Measurements from ENCODE around the gene GABBR2. TPM values are rescaled to one million over a fixed set of nuclear protein-coding genes. Genes with fewer than 3 reads are reported as not detected.

The GABBR2 gene
- total RNA-seq, 2 donors from 2014 or later: not detected

DNA sequence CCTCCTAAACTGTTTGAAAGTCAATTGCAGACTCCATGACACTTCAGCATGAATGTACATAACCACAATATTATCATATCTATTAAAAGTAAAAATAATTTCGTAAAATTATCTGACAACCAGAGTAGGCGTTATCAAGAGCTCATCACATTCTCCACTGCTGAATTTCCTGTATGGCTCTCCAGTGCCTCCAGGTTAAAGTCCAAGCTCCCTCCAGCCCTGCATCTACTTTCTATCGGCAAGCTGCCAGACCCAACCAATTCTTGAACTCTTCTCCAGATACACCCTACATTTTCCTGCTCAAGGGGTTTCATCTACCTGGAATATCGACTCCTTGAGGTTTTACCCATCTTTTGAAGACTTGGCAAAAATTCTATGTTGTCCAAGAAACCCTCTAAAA is 378.8 kb downstream of the GABBR2 start:
- no peaks in the 10 kb centered on the region for H3K36me3 Mint-ChIP-seq
- H3K27ac Mint-ChIP-seq: no peak overlapping the region
- no peaks in the 10 kb centered on the region for H3K9me3 Mint-ChIP-seq
- ATAC-seq (no peak), DNase-seq (ENCODE audit: low spot score in 2 of 2) (no peak)

- H3K36me3 Mint-ChIP-seq: no peaks in the 10 kb centered on the region
- no peak for ATAC-seq
These were observed 379.5 kb downstream of the GABBR2 start for GRCh38 chr9:98329281-98329680.

GRCh38 chr9:98328770-98329169 is 380.0 kb downstream of the GABBR2 start:
- Mint-ChIP-seq H3K36me3 (no peaks in the 10 kb centered on the region), H3K27ac (no peak overlapping the region), H3K9me3 (no peaks in the 10 kb centered on the region)
- no peak for ATAC-seq
- DNase-seq (ENCODE audit: low spot score in 2 of 2): no peak

More at GRCh38 chr9:98329281-98329680, 379.5 kb downstream of the GABBR2 start:
- no peaks in the 10 kb centered on the region for H3K9me3 Mint-ChIP-seq
- no peak overlapping the region for H3K27ac Mint-ChIP-seq
- no peak for DNase-seq (ENCODE audit: low spot score in 2 of 2)

DNA sequence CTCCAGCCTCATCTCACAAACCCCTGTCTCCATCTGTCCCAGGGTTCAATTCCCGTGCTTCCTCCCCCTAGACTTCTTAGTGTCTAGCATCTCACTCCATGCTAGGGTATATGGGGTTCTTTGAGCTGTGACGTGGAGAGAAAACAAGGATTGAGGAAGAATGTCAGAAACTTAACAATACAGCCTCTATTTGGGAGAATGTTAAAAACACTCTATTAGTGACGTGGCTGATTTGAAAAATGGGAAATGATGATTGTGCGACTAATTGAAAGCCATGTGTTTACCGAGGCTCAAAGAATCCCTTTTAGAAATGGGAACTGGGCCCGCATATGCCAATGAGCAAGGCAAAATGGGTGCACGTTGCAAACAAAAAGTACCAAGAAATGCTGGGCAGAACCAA is 380.6 kb downstream of the GABBR2 start:
- ATAC-seq (no peak), DNase-seq (ENCODE audit: low spot score in 2 of 2) (no peak)
- no peaks in the 10 kb centered on the region for H3K36me3 Mint-ChIP-seq
- H3K9me3 Mint-ChIP-seq: no peaks in the 10 kb centered on the region
- H3K27ac Mint-ChIP-seq: no peak overlapping the region

DNA sequence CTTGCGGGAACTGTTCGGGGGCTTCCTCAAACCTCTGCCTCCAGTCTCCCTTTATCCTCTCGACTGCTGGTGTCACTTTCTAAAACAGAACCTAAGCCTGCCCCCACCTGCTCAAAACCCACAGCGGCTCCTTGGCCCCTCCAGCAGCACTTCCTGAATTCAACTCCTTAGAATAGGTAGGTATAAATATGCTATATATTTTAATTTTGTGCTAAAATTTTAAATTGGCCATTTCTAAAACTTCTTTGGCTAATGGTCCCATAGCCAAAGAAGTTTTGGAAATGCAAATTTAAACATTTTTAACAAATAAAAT is 381.5 kb downstream of the GABBR2 start:
- H3K27ac Mint-ChIP-seq: no peak overlapping the region
- no peaks in the 10 kb centered on the region for H3K9me3 Mint-ChIP-seq
- H3K36me3 Mint-ChIP-seq: no peaks in the 10 kb centered on the region
- ATAC-seq (no peak), DNase-seq (ENCODE audit: low spot score in 2 of 2) (no peak)

GRCh38 chr9:98326459-98327248 is 382.1 kb downstream of the GABBR2 start:
- Mint-ChIP-seq H3K27ac (no peak overlapping the region), H3K36me3 (no peaks in the 10 kb centered on the region), H3K9me3 (no peaks in the 10 kb centered on the region)
- ATAC-seq (no peak), DNase-seq (ENCODE audit: low spot score in 2 of 2) (no peak)

- no peaks in the 10 kb centered on the region for H3K36me3 Mint-ChIP-seq
These were observed 383.9 kb downstream of the GABBR2 start for GRCh38 chr9:98324801-98325200.

GRCh38 chr9:98323831-98324135 is 385.0 kb downstream of the GABBR2 start:
- no peaks in the 10 kb centered on the region for H3K36me3 Mint-ChIP-seq

More at GRCh38 chr9:98324801-98325200, 383.9 kb downstream of the GABBR2 start:
- ATAC-seq (no peak), DNase-seq (ENCODE audit: low spot score in 2 of 2) (no peak)
- no peaks in the 10 kb centered on the region for H3K9me3 Mint-ChIP-seq
- H3K27ac Mint-ChIP-seq: no peak overlapping the region

DNA sequence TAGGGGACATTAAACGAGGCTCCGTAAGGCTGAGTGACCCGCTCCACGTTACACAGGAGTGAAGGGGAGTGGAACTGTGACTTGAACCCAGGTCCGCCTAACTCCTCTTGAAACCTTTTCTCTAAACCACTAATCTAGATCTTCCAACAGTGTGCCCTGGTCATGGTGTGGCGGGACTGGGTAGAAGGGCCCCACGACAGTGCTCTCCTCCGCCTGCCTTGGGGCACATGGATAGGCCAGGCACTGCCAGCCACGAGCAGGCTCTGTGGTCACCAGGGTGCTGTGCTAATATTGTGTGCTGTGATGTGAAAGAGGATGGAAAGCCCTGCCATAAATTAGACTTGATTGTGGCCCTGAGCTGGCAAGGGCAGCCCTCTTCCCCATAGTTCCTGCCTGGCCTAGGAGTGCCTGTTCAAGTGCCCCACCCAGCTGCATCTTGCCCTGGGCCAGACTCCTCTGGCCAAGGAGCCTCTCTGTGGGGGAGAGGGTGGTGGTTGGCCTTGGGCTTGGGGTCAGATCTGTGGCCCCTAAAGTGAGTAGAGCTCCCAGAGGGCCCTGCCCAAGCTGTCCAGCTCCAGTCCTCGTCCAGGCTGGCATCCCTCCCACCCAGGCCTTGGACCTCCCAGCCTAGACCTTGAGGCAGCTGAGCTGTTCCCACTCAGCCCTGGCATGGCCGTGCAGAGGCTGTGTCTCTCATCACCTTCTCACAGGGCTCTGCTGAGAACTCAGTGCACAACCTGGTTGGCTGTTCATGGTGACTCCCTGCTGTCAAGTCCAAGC is 385.5 kb downstream of the GABBR2 start:
- H3K36me3 Mint-ChIP-seq: no peaks in the 10 kb centered on the region
- peak overlapping the region in 1 of 2 donors; percentile 4 for H3K27ac Mint-ChIP-seq
- DNase-seq (ENCODE audit: low spot score in 2 of 2) (no peak), ATAC-seq (no peak)
- H3K9me3 Mint-ChIP-seq: no peaks in the 10 kb centered on the region

More at GRCh38 chr9:98323831-98324135, 385.0 kb downstream of the GABBR2 start:
- DNase-seq (ENCODE audit: low spot score in 2 of 2) (no peak), ATAC-seq (no peak)
- Mint-ChIP-seq H3K9me3 (no peaks in the 10 kb centered on the region), H3K27ac (no peak overlapping the region)

DNA sequence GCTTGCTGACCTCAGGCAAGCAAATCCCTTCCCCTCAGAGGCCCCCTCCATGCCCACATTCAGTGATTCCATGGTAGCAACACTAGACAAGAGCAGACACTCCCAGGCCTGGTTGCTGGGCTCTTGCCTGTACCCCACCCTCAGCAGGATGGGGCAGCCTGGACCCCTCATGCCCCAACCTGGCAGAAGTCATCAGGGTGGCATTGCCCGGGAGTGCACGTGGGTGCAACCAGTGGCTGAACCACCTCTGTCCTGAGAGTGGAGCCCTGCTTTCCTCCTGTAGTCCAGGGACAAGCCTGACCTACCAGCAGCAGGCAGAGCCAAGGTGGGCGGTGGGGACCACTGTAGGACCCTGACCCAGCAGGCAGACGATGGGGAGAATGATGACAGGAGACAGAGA is 387.5 kb downstream of the GABBR2 start:
- no peak for ATAC-seq
- DNase-seq (ENCODE audit: low spot score in 2 of 2): no peak
- Mint-ChIP-seq H3K9me3 (no peaks in the 10 kb centered on the region), H3K36me3 (no peaks in the 10 kb centered on the region), H3K27ac (no peak overlapping the region)

DNA sequence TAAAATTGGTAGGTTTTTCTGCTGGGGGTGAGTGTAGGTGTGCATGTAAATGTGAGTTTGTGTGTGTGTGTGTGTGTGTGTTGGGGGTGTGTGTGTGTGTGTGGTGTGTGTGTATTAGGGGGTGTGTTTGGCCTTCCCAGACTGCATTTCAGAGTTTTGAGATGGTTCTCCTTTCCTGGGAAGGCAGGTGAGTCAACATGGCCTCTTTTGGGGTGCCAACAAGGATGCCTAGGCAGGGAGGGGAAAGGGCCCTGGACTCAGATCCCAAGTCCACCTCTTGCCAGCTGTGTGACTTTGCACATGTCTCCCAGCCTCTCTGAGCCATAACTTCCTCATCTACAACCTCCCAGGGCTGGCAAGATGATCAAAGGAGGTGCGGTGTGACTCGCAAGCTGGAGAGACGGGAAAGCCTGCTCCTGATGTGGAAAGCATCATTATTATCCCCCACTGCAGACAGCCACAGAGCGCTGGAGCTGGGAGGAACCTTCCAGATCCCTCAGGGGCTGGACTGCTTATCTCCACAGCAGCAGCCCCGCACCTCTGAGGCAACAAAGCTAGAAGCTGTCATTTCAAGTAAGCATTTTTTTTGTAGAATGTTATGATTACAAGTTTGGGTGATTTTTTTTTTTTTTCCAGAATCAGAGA is 389.8 kb downstream of the GABBR2 start:
- Mint-ChIP-seq H3K27ac (no peak overlapping the region), H3K36me3 (no peaks in the 10 kb centered on the region), H3K9me3 (no peaks in the 10 kb centered on the region)
- DNase-seq (ENCODE audit: low spot score in 2 of 2) (no peak), ATAC-seq (no peak)

DNA sequence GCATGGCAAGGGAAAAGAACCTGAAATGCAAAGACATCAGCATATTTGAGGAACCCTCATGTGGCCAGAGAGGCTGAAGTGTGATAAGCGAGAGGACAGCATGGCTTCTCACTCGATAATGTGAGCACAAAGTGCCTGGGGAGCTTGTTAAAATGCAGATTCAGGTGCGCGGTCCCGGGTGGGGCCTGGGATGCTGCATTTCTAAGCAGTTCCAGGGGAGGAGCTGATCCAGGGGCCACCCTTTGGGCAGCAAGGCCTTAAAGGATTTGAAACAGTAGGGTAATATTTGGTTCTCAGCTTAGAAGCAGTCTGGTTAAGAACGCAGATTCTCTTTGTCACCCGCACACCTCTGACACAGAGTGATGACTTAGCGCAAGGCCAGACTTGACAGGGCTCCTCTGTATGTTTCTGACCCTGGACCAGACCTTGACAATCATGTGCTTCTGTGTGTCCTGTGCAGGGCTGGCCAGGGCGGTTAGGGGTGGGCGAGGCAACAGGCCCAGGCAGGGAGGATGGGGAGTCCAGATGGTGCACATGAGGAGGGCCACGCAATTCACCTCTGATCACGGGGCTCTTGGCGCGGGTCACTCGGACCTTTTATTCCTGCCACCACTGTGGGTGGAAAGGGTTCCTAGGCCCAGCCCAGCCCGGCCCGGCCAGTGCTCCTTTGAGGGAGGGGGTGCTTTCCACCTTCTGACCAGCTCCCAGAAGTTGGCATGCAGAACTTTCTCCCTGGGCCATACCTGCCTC is 390.5 kb downstream of the GABBR2 start:
- ATAC-seq: no peak
- Mint-ChIP-seq H3K27ac (no peak overlapping the region), H3K9me3 (no peaks in the 10 kb centered on the region), H3K36me3 (no peaks in the 10 kb centered on the region)
- DNase-seq (ENCODE audit: low spot score in 2 of 2): no peak

- Mint-ChIP-seq H3K36me3 (no peaks in the 10 kb centered on the region), H3K9me3 (no peaks in the 10 kb centered on the region), H3K27ac (no peak overlapping the region)
- ATAC-seq (no peak), DNase-seq (ENCODE audit: low spot score in 2 of 2) (no peak)
These were observed 391.4 kb downstream of the GABBR2 start for GRCh38 chr9:98317134-98317857.

- no peak for DNase-seq (ENCODE audit: low spot score in 2 of 2)
- H3K9me3 Mint-ChIP-seq: no peaks in the 10 kb centered on the region
- no peak for ATAC-seq
- no peak overlapping the region for H3K27ac Mint-ChIP-seq
- H3K36me3 Mint-ChIP-seq: no peaks in the 10 kb centered on the region
These were observed 392.1 kb downstream of the GABBR2 start for GRCh38 chr9:98316445-98317133.

DNA sequence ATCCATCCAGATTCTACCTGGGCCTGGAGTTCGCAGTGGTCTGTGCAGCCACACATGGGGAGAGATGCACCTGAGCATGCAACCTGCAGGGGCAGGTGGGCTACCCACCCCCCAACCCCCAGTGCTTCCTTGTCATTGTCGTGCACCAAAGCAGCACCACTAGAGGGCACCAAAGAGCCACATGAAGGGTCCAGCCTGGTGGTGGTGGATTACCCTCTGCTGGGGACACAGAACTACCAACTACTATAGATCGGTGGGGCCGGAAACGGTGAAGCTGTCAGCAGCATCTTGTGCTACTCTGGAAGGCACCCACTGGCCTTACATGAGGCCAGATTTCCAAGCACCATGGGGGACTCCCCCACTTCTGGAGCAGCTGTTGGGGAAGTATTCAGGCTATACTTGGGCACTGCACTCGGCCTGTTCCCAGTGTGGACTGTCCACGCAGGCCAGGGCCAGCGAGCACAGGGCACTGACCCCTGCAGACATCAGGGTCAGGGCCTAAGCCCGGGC is 393.1 kb downstream of the GABBR2 start:
- no peaks in the 10 kb centered on the region for H3K9me3 Mint-ChIP-seq
- H3K27ac Mint-ChIP-seq: no peak overlapping the region
- DNase-seq (ENCODE audit: low spot score in 2 of 2): peak in 1 of 2 donors; percentile 87
- ATAC-seq: peak; percentile 90 to 95
- H3K36me3 Mint-ChIP-seq: no peaks in the 10 kb centered on the region

DNA sequence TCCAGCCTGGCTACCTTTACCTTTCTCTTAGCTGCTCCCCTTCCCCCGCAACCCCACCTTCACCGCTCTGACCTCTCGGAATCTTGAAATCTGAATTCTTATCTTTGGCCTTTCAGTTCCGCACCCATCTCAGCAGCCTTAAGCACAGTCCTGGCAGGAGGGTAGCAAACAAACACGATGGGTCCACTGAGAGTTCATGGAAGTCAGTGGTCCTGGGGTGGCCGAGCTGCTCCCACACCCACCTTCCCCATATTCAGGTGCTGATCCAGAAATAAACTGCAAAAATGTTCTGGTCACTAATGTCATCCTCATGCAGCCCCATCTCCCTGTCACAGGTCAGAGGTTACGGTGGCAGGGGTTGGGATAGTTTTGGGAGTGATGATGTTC is 393.7 kb downstream of the GABBR2 start:
- H3K36me3 Mint-ChIP-seq: no peaks in the 10 kb centered on the region
- DNase-seq (ENCODE audit: low spot score in 2 of 2): no peak
- ATAC-seq: no peak
- no peaks in the 10 kb centered on the region for H3K9me3 Mint-ChIP-seq
- no peak overlapping the region for H3K27ac Mint-ChIP-seq
